HT1080 (cell line): ENCODE measurements around the gene PKP1. TPM values are rescaled to one million over a fixed set of nuclear protein-coding genes. Genes with fewer than 3 reads are reported as not detected.

Experiments
- DNase-seq: peaks from one replicate; pipeline ENCODE4 v3.0.0-alpha.2; 2015; ENCODE audit warnings: low read depth
- total RNA-seq: library from RNA; depleted of rRNA; stranded (reverse); fragments of >200 nt; shearing (Covaris generic); gene quantifications from 2 replicates; pipeline ENCODE4 v1.2.3, GENCODE V29; 2014

Gene PKP1
- total RNA-seq, 1 experiment from 2014 or later, result not detected

DNA sequence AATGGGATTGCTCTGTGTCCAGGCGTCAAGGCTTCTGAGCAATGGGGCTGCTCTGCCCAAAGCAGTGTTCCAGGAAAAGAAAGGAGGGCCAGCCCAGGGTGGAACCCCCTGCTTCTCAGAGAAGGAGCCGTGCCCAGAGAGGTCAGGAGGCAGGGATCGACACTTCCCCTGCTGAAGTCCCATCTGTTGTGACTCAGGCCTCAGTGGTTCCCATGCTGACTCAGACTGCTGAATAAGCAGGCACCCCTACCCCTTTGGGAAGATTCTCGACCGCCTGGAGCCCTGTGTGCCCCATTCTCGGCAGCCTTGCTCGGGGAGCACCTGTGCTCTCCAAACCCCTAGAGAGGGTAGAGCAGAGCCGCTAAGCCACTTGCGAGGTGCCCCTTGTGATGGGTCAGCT lies 23.9 kb downstream of the PKP1 start:
- peak; percentile 42 for DNase-seq

DNA sequence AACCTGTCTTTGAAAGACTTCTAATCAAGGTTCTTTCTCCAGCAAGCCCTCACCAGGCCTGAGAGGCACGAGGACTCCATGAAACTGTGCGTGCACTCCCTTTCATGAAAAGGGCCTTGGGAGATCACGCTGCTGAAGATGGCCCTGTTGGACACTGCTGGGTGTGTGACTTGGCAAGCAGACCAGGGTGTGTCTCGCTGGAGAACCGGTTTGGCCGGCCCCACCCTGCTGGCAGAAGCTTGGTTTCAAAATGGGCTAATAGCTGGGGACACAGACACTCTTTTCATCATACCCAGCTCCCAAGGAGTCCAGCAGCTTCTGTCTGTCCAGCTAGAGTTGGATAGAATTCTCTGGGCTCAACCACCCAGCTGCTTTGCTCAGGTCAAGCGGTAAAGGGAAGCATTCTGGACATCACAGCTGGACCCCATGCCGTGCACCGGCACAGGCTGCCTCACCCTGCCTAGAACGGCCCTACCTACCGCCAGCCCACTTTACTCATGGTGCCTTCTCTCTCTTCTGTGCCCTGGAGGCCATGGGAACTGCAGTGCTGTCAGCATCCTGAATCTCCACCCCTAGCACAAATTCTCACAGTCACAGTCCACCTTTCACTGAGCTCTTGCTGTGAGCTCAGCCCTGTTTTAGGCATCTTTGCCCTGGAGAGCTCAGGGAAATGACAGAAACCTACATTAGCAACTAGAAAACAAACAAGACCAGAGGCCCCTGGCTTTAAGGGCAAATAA lies 24.6 kb downstream of the PKP1 start:
- no peak for DNase-seq

DNA sequence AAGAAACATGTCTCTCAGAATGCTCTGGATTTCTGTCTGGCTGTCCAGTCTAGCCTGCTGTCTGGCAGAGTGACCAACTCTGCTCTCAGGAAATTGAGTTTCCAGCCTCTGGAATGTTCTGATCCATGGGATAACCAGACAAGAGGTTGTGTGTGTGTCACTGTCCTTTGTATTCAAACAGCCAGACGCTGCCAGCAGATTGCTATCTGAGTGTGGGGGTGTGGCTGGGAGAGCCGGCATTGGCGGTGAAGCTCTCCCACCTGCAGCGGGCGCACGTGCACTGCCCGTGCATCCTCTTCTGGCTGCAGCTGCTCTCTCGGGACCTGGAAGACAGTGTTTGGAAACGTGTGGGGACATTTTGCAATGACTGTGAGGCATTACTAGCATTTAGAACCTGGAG lies 26.1 kb downstream of the PKP1 start:
- peak; percentile 83 for DNase-seq

DNA sequence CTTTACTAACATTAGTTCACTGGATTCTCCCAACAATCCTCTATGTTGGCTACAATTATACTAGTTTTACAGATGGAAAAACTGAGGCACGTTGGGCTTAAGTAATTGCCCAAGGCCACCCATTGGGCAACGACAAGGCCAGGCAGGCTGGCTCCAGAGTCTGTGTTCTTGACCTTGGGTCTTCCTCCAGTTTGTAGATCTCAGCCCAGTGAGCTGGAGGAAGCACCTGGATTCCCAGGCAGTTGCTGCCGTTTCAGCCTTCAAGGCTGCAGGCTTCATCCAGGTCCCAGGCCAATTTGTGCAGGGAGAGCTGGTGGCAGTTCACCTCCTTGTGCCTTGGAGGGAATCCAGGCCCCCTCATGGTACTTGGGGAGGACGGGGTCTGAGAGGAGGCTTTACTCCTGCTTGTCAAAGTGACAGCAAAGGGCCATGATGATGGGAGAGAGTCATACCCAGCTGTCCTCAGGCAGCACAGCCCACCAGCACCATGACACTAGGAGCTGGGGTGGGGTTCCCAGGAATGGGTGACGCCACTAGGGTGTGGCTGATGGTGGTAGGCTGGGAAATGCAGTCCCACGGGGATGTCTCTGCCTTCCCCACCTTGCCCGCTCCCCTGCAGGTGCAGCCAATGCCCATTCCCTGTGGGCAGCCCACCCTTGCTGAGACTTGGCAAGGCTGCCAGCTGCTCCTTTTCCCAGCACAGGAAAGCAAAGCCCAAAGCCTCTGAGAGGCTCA lies 27.1 kb downstream of the PKP1 start:
- no peak for DNase-seq

- peak; percentile 47 for DNase-seq
Measured at GRCh38 chr1:201310986-201311355, 27.7 kb downstream of the PKP1 start.

- DNase-seq, result no peak
Measured at GRCh38 chr1:201311356-201312011, 28.2 kb downstream of the PKP1 start.

DNA sequence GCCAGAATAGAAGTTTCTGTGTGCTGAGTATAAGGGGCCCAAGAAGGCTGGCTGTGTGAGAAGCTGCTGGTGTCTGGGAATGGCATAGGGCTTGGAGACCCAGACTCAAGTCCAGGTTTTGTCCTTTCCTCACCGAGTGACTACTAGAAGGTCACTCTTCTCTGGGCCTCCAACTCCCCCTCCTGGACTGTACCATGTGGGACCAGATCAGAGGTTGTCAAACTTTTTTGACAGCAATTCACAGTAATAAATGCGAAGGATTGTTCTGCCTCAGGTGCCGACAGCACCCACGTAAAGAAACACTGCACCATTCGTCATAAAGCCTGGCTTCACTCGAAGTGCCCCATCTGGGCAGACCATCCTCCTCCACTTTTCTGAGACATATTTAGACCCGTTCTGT lies 29.0 kb downstream of the PKP1 start:
- DNase-seq, result no peak

DNA sequence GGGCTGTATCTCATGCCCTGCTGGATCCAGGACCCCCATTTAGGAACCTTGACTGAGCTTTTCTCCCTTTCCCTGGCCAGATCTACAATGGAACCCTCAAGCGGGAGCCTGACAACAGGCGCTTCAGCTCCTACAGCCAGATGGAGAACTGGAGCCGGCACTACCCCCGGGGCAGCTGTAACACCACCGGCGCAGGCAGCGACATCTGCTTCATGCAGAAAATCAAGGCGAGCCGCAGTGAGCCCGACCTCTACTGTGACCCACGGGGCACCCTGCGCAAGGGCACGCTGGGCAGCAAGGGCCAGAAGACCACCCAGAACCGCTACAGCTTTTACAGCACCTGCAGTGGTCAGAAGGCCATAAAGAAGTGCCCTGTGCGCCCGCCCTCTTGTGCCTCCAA lies 29.8 kb downstream of the PKP1 start:
- DNase-seq, result no peak

DNA sequence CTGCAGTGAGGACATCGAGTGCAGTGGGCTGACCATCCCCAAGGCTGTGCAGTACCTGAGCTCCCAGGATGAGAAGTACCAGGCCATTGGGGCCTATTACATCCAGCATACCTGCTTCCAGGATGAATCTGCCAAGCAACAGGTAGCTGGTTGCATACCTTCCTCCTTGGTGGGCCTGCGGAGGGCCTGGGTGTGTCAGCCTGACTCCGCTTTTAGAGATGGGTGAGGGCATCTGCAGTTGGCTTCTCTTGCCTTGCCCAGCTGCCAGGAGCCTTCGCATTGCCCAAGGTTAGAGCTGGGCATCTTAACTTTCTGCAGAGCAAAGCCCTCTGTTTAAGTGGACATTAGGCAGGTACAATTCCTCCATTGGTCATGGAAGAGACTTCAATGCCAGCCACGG lies 33.2 kb downstream of the PKP1 start:
- no peak for DNase-seq

DNA sequence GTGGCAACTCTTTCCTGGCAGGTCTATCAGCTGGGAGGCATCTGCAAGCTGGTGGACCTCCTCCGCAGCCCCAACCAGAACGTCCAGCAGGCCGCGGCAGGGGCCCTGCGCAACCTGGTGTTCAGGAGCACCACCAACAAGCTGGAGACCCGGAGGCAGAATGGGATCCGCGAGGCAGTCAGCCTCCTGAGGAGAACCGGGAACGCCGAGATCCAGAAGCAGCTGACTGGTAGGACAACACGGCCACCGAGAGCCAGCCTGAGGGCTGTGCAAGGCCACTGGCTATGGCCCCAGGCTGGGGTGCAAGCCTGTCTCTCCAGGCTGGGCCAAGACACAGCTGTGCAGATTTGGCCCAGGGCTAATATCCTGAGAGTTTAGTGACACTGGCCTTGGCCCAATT lies 34.2 kb downstream of the PKP1 start:
- DNase-seq, result no peak

GRCh38 chr1:201318504-201319340 lies 35.4 kb downstream of the PKP1 start:
- no peak for DNase-seq

DNA sequence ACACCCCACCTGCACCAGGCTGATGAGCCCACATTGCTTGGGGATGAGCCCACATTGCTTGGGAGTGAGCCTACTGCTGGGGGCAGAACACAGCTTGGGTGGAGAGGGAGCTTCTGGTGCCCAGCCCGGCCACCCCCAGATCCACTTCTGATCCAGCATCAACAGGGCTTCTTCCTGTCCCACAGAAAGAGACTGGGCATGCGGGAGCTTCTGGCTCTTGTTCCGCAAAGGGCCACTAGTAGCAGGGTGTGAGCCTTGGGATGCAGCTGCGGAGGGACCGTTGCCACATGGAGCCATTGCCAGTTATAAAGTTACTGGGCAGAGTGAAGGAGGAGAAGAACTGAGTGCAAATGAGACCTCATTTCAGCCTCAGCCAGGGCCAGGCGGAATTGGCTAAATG lies 36.3 kb downstream of the PKP1 start:
- no peak for DNase-seq

- no peak for DNase-seq
Measured at GRCh38 chr1:201320168-201320788, 37.0 kb downstream of the PKP1 start.

GRCh38 chr1:201321826-201322390 lies 38.6 kb downstream of the PKP1 start:
- DNase-seq, result no peak

DNA sequence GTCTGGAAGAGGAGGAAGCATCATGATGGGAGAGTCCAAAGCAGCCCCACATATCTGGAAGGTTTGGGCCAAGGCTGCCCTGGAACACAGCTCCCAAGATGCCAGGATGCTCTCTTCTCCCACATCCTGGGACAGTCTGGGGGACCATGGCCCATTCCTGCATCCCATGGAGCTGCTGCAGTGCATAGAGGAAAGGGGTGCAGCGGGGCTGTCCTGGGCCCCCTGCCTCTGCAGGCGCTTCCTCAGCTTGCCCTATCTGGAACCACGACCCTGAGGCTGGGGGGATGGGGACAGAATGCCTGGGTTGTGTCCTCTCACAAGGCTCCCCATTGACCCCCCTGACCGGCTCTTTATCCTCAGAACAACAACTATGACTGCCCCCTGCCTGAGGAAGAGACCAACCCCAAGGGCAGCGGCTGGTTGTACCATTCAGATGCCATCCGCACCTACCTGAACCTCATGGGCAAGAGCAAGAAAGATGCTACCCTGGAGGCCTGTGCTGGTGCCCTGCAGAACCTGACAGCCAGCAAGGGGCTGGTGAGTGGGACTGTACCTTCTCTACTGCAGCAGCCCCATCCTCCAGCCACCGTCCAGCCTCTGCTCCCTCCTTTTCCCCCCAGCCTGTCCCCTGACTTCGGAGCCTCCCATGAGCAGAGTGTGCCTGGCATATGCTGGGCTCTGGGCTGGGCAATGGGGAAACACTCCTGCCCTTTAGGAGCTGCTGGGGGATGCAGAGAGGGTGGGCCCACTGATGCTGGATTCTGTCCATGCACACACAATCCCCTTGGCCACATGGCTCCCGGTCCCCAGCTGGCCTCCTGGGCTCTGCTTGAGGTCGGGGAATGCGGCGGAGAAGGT lies 39.6 kb downstream of the PKP1 start:
- no peak for DNase-seq

GRCh38 chr1:201324306-201324705 lies 41.0 kb downstream of the PKP1 start:
- DNase-seq, result no peak

- no peak for DNase-seq
Measured at GRCh38 chr1:201324821-201325677, 41.7 kb downstream of the PKP1 start.

DNA sequence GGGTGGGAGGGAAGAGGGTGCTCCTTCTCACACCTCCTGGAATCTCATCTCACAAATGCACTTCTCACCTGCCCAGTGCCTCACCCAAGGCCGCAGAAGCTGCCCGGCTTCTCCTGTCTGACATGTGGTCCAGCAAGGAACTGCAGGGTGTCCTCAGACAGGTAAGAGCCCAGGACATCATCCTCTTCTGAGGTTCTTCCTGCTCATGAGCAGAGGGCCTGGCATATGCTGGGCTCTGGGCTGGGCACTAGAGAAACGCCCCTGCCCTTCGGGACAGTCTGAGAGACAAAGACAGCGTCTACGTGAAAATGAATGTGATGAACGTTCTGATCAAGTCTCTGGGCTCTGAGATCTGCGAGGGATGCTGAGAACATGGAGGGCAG lies 42.4 kb downstream of the PKP1 start:
- DNase-seq, result no peak

GRCh38 chr1:201326710-201327109 lies 43.4 kb downstream of the PKP1 start:
- no peak for DNase-seq
